ENCODE results near the gene CYTIP.

The CYTIP gene

GRCh38 chr2:157438863-157439823, 4.7 kb downstream of the CYTIP start:
- Histone ChIP-seq H3K4me3 (ENCODE audit: low read depth, low read length) (no peak overlapping the region), H3K27me3 (replicated peaks) (no peaks in the 10 kb centered on the region), H3K27ac (no peak overlapping the region), H3K36me3 (replicated peaks) (no peaks in the 10 kb centered on the region)
- DNase-seq, result no peak
- in situ Hi-C loops (cut with HindIII; ENCODE audit: low pct_ligation_motif_present, low sequenced_read_pairs), result no loop called here
- no peak for TF ChIP-seq CTCF (IDR thresholded peaks at IDR 0.05; ENCODE audit: low read depth, low read length, missing control alignments)

- no peak overlapping the region for H3K4me3 ChIP-seq (ENCODE audit: low read depth, low read length)
- no peak for DNase-seq
- no peaks in the 10 kb centered on the region for H3K36me3 ChIP-seq (replicated peaks)
- TF ChIP-seq CTCF (IDR thresholded peaks at IDR 0.05; ENCODE audit: low read depth, low read length, missing control alignments), result no peak
- H3K27me3 ChIP-seq (replicated peaks), result no peaks in the 10 kb centered on the region
- H3K27ac ChIP-seq, result no peak overlapping the region
- in situ Hi-C loops (cut with HindIII; ENCODE audit: low pct_ligation_motif_present, low sequenced_read_pairs), result no loop called here
Observed at GRCh38 chr2:157433394-157433793, 10.5 kb downstream of the CYTIP start.

GRCh38 chr2:157432475-157433106, 11.3 kb downstream of the CYTIP start:
- H3K27me3 ChIP-seq (replicated peaks), result no peaks in the 10 kb centered on the region
- DNase-seq, result no peak
- in situ Hi-C loops (cut with HindIII; ENCODE audit: low pct_ligation_motif_present, low sequenced_read_pairs), result no loop called here
- H3K4me3 ChIP-seq (ENCODE audit: low read depth, low read length), result no peak overlapping the region
- no peaks in the 10 kb centered on the region for H3K36me3 ChIP-seq (replicated peaks)
- no peak for TF ChIP-seq CTCF (IDR thresholded peaks at IDR 0.05; ENCODE audit: low read depth, low read length, missing control alignments)
- no peak overlapping the region for H3K27ac ChIP-seq

GRCh38 chr2:157431176-157431575, 12.7 kb downstream of the CYTIP start:
- no peak for TF ChIP-seq CTCF (IDR thresholded peaks at IDR 0.05; ENCODE audit: low read depth, low read length, missing control alignments)
- H3K27me3 ChIP-seq (replicated peaks), result no peaks in the 10 kb centered on the region
- no peak for DNase-seq
- no peak overlapping the region for H3K27ac ChIP-seq
- in situ Hi-C loops (cut with HindIII; ENCODE audit: low pct_ligation_motif_present, low sequenced_read_pairs), result no loop called here
- no peaks in the 10 kb centered on the region for H3K36me3 ChIP-seq (replicated peaks)
- H3K4me3 ChIP-seq (ENCODE audit: low read depth, low read length), result no peak overlapping the region

- TF ChIP-seq CTCF (IDR thresholded peaks at IDR 0.05; ENCODE audit: low read depth, low read length, missing control alignments), result no peak
- no peak for DNase-seq
- Histone ChIP-seq H3K36me3 (replicated peaks) (no peaks in the 10 kb centered on the region), H3K27me3 (replicated peaks) (no peaks in the 10 kb centered on the region), H3K4me3 (ENCODE audit: low read depth, low read length) (no peak overlapping the region), H3K27ac (no peak overlapping the region)
- in situ Hi-C loops (cut with HindIII; ENCODE audit: low pct_ligation_motif_present, low sequenced_read_pairs), result no loop called here
Observed at GRCh38 chr2:157428500-157429175, 15.3 kb downstream of the CYTIP start.

All from brain microvascular endothelial cell (primary cell).